HepG2 (cell line): ENCODE results near the gene ZIK1. TPM values are rescaled to one million over a fixed set of nuclear protein-coding genes. Genes with fewer than 3 reads are reported as not detected.

Experiments used
- ELF4 ChIP-seq: sonication (generic); formaldehyde crosslinking; IDR thresholded peaks from 2 replicates; pipeline ENCODE4 v1.5.0; 2020; ENCODE audit warnings: missing genetic modification reagents, mild to moderate bottlenecking, moderate library complexity, borderline replicate concordance
- KDM3A ChIP-seq: IDR thresholded peaks from 2 replicates; pipeline ENCODE4 v1.6.1; 2018; ENCODE audit warnings: low read depth, missing compliant biosample characterization
- NFIC ChIP-seq: IDR thresholded peaks from 2 replicates; pipeline ENCODE4 v1.6.1; 2012; ENCODE audit warnings: mild to moderate bottlenecking, low read length, inconsistent platforms
- NRL ChIP-seq: sonication (generic); formaldehyde crosslinking; IDR thresholded peaks from 2 replicates; pipeline ENCODE4 v1.5.0; 2020; ENCODE audit warnings: missing genetic modification reagents, mild to moderate bottlenecking, moderate library complexity, borderline replicate concordance
- RXRA ChIP-seq: sonication (generic); formaldehyde crosslinking; IDR thresholded peaks from 2 replicates; pipeline ENCODE4 v1.5.1; 2020; ENCODE audit warnings: missing genetic modification reagents
- SIX4 ChIP-seq: sonication (generic); formaldehyde crosslinking; IDR thresholded peaks from 2 replicates; pipeline ENCODE4 v1.4.0; 2020; ENCODE audit warnings: missing genetic modification reagents
- STAG1 ChIP-seq: sonication (generic); formaldehyde crosslinking; IDR thresholded peaks from 2 replicates; pipeline ENCODE4 v1.4.0; 2020; ENCODE audit warnings: missing genetic modification reagents
- ZMAT3 ChIP-seq: sonication (generic); formaldehyde crosslinking; conservative IDR thresholded peaks from 2 replicates; pipeline ENCODE4 v1.7.0; 2021; ENCODE audit warnings: missing genetic modification reagents
- ZNF44 ChIP-seq: sonication (generic); formaldehyde crosslinking; IDR thresholded peaks from 2 replicates; pipeline ENCODE4 v1.5.1; 2020; ENCODE audit warnings: mild to moderate bottlenecking, missing genetic modification reagents
- ZNF446 ChIP-seq: sonication (generic); formaldehyde crosslinking; IDR thresholded peaks from 2 replicates; pipeline ENCODE4 v1.5.0; 2020; ENCODE audit warnings: mild to moderate bottlenecking, missing genetic modification reagents
- ZSCAN22 ChIP-seq: sonication (generic); formaldehyde crosslinking; IDR thresholded peaks from 2 replicates; pipeline ENCODE4 v1.4.0; 2020; ENCODE audit warnings: mild to moderate bottlenecking, missing genetic modification reagents
- polyA plus RNA-seq, 8 experiments: library from polyadenylated mRNA; depleted of rRNA in 3 of 8; stranded (reverse) in 7 of 8; unstranded in 1 of 8; fragments of >200 nt; fragmentation: Illumina TruSeq in 4 of 8; extraction: Trizol in 4 of 8; gene quantifications; 2 replicates each; pipeline versions ENCODE4 v1.2.1 to v1.2.3, GENCODE V29; 2011 to 2016; ENCODE audit warnings: low read depth in 4 of 8, missing spikeins in 1 of 8, mixed read lengths in 1 of 8; ENCODE audit not compliant: insufficient read depth in 1 of 8
- total RNA-seq, 5 experiments: library from RNA; depleted of rRNA; stranded (reverse); fragments of >200 nt; fragmentation: Illumina TruSeq; extraction: Trizol; gene quantifications; 2 replicates each; pipeline ENCODE4 v1.2.3, GENCODE V29; 2016; ENCODE audit warnings: low read depth in 1 of 5
- TF ChIP-seq, protein P1 (sequence below): sonication (generic); formaldehyde crosslinking; IDR thresholded peaks from 2 replicates; pipeline ENCODE4 v1.4.0; 2020; ENCODE audit warnings: missing genetic modification reagents
- TF ChIP-seq, protein P2 (sequence below), 2 experiments: fragments of 450-650 bp in 1 of 2; sonication (generic) in 1 of 2; formaldehyde crosslinking in 1 of 2; IDR thresholded peaks; 2 replicates each; pipeline versions ENCODE4 v1.6.1 to v1.8.0; 2016 to 2022; ENCODE audit warnings: antibody characterized with exemption in 1 of 2, mild to moderate bottlenecking in 1 of 2, missing genetic modification reagents in 1 of 2
- TF ChIP-seq, protein P3 (sequence below): sonication (generic); formaldehyde crosslinking; conservative IDR thresholded peaks from 2 replicates; pipeline ENCODE4 v1.8.0; 2022; ENCODE audit warnings: mild to moderate bottlenecking, moderate library complexity, missing genetic modification reagents

The ZIK1 gene
- total and polyA plus RNA-seq, 2 of the 13 experiments (the other 11 are each of a cell fraction or from before 2014, with no cell fraction given), result 2.1 to 7.2 TPM

DNA sequence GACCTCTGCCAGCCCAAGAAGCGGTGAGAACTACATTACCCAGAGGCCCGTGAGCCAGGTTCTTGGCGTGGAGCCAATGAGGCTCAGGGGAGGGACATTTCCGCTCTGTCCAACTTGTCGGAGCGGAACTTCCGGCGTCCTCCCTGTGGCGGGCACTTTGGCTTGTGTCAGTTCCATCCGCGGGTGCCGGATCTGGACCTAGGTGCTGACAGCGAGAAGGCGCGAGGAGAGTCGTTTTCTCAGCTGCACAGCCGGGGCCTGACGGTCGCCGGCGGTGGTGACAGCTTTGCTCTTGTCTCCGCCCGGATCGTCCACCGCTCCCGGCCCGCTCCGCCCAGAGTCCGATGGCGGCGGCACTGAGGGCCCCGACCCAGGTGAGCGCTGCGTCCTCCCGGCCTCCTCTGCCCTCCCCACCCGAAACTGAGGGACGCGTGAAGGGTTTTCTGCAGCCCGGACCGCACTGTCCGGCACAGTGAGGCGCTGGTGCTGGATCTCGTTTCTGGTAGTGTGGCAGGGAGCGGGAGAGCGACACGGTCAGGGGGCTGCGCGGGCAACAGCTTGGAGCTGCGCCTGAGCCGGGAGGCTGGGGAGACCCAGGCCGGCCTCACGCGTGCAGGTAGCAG lies 15.9 kb downstream of the ZIK1 start, which contains the start of gene ZNF530 (continued):
- TF ChIP-seq, protein P1, sequence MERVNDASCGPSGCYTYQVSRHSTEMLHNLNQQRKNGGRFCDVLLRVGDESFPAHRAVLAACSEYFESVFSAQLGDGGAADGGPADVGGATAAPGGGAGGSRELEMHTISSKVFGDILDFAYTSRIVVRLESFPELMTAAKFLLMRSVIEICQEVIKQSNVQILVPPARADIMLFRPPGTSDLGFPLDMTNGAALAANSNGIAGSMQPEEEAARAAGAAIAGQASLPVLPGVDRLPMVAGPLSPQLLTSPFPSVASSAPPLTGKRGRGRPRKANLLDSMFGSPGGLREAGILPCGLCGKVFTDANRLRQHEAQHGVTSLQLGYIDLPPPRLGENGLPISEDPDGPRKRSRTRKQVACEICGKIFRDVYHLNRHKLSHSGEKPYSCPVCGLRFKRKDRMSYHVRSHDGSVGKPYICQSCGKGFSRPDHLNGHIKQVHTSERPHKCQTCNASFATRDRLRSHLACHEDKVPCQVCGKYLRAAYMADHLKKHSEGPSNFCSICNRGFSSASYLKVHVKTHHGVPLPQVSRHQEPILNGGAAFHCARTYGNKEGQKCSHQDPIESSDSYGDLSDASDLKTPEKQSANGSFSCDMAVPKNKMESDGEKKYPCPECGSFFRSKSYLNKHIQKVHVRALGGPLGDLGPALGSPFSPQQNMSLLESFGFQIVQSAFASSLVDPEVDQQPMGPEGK (CRISPR knock-in tag), result peak; percentile 29
- TF ChIP-seq NFIC, result peak; percentile 95
- peak; percentile 85; the same call in 1 of the 2 replicates for TF ChIP-seq ELF4
- TF ChIP-seq ZNF446 (CRISPR knock-in tag), result no peak
- 0 out of 2 replicates have a peak, but pooled peaks have one; percentile 27 for TF ChIP-seq SIX4 (CRISPR knock-in tag)
- TF ChIP-seq, protein P2, sequence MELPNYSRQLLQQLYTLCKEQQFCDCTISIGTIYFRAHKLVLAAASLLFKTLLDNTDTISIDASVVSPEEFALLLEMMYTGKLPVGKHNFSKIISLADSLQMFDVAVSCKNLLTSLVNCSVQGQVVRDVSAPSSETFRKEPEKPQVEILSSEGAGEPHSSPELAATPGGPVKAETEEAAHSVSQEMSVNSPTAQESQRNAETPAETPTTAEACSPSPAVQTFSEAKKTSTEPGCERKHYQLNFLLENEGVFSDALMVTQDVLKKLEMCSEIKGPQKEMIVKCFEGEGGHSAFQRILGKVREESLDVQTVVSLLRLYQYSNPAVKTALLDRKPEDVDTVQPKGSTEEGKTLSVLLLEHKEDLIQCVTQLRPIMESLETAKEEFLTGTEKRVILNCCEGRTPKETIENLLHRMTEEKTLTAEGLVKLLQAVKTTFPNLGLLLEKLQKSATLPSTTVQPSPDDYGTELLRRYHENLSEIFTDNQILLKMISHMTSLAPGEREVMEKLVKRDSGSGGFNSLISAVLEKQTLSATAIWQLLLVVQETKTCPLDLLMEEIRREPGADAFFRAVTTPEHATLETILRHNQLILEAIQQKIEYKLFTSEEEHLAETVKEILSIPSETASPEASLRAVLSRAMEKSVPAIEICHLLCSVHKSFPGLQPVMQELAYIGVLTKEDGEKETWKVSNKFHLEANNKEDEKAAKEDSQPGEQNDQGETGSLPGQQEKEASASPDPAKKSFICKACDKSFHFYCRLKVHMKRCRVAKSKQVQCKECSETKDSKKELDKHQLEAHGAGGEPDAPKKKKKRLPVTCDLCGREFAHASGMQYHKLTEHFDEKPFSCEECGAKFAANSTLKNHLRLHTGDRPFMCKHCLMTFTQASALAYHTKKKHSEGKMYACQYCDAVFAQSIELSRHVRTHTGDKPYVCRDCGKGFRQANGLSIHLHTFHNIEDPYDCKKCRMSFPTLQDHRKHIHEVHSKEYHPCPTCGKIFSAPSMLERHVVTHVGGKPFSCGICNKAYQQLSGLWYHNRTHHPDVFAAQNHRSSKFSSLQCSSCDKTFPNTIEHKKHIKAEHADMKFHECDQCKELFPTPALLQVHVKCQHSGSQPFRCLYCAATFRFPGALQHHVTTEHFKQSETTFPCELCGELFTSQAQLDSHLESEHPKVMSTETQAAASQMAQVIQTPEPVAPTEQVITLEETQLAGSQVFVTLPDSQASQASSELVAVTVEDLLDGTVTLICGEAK (IDR thresholded peaks at IDR 0.05), result peak; percentile 72
- TF ChIP-seq, protein P2 (CRISPR knock-in tag; IDR thresholded peaks at IDR 0.05), result no peak; the same call in 1 of the 2 replicates
- 0 out of 2 replicates have a peak, but pooled peaks have one; percentile 68 for TF ChIP-seq NRL (CRISPR knock-in tag)
- TF ChIP-seq, protein P3, sequence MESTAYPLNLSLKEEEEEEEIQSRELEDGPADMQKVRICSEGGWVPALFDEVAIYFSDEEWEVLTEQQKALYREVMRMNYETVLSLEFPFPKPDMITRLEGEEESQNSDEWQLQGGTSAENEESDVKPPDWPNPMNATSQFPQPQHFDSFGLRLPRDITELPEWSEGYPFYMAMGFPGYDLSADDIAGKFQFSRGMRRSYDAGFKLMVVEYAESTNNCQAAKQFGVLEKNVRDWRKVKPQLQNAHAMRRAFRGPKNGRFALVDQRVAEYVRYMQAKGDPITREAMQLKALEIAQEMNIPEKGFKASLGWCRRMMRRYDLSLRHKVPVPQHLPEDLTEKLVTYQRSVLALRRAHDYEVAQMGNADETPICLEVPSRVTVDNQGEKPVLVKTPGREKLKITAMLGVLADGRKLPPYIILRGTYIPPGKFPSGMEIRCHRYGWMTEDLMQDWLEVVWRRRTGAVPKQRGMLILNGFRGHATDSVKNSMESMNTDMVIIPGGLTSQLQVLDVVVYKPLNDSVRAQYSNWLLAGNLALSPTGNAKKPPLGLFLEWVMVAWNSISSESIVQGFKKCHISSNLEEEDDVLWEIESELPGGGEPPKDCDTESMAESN (CRISPR knock-in tag), result peak; percentile 89; the same call in 1 of the 2 replicates
- TF ChIP-seq ZSCAN22 (CRISPR knock-in tag), result peak; percentile 100
- TF ChIP-seq ZNF44 (CRISPR knock-in tag), result peak; percentile 74; the same call in 1 of the 2 replicates
- TF ChIP-seq STAG1 (CRISPR knock-in tag), result no peak
- 0 out of 2 replicates have a peak, but pooled peaks have one; percentile 33 for TF ChIP-seq KDM3A (CRISPR knock-in tag)
- TF ChIP-seq RXRA (CRISPR knock-in tag), result peak; percentile 55
- 0 out of 2 replicates have a peak, but pooled peaks have one; percentile 42 for TF ChIP-seq ZMAT3 (CRISPR knock-in tag)
